Coronary artery (tissue), 2 donors: ENCODE data around the gene ARHGEF39.
"Not testable (repeated sequence)": the region's sequence is repeated elsewhere in the genome, so short reads cannot be mapped to it uniquely, and the experiment has no call there.

Experiments used
- DNase-seq: peaks from one replicate; pipeline ENCODE4 v3.0.0-alpha.2; 2017; ENCODE audit warnings: low spot score
- H3K27ac ChIP-seq, 2 donors: fragments of 200-600 bp; sonication (generic); one replicate each; pipeline ENCODE4 v1.5.1; 2016 to 2019
- H3K4me3 ChIP-seq: fragments of 200-600 bp; sonication (generic); 2 replicates; pipeline ENCODE4 v1.5.1; 2016; ENCODE audit warnings: mild to moderate bottlenecking, moderate library complexity
- CTCF ChIP-seq: fragments of 200-600 bp; sonication (generic); IDR thresholded peaks from one replicate; pipeline ENCODE4 v1.5.1; 2019; ENCODE audit warnings: antibody characterized with exemption

Gene ARHGEF39

DNA sequence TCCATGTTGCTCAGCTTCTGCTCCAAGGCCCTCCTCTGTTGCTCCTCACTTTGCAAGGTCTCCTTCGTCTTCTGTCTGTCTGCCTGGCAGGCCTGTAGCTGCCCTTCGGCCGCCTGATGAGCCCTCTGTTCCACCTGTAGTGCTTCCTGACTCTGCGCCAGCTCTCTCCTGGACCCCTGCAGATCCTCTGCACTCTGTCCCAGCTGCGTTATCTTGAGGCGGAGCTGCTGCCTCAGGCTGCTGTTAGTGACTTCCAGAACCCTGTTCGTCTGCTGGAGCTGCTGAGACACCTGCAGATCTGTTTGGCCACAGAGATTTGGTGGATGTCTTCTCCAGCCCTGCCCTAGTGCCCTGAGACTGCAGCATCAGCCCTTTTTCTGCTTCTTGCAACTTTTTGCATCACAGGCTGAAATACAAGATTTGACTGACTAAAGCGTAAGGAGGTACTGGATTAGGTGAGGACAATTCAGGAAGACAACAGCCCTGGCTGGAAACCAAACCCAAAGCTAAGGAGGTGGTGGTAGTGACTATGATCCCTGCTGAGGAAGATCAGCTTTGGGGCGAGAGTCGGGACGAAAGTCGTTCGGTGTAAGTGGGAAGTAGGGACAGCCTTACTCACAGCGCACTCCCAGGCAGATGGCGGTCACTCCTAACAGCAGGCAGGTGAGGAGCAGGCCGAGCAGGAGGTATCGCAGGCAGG, 48.9 kb downstream of the ARHGEF39 start:
- TF ChIP-seq CTCF = no peak
- no peak overlapping the region for H3K27ac ChIP-seq
- peak; percentile 69 for DNase-seq
- peak overlapping the region; percentile 79 for H3K4me3 ChIP-seq

- DNase-seq = peak; percentile 0
- TF ChIP-seq CTCF = no peak
Measured at GRCh38 chr9:35612843-35613242, 52.2 kb downstream of the ARHGEF39 start.

GRCh38 chr9:35612066-35612465, 52.9 kb downstream of the ARHGEF39 start:
- H3K4me3 ChIP-seq, H3K27ac ChIP-seq: not testable (repeated sequence)
- DNase-seq = peak; percentile 62

More at GRCh38 chr9:35612843-35613242, 52.2 kb downstream of the ARHGEF39 start:
- Histone ChIP-seq H3K27ac (no peak overlapping the region), H3K4me3 (no peak overlapping the region)

GRCh38 chr9:35611230-35611797, 53.7 kb downstream of the ARHGEF39 start:
- TF ChIP-seq CTCF = peak; percentile 37

GRCh38 chr9:35609820-35610163, 55.2 kb downstream of the ARHGEF39 start:
- Histone ChIP-seq H3K27ac (peak overlapping the region in 1 of 2 donors; percentile 5), H3K4me3 (no peak overlapping the region)
- no peak for TF ChIP-seq CTCF
- no peak for DNase-seq

More at GRCh38 chr9:35611230-35611797, 53.7 kb downstream of the ARHGEF39 start:
- Histone ChIP-seq H3K27ac (no peak overlapping the region), H3K4me3 (no peak overlapping the region)
- DNase-seq = no peak
